Transverse colon (tissue), 4 donors: ENCODE results near the gene DGKZ. TPM values are rescaled to one million over a fixed set of nuclear protein-coding genes. Genes with fewer than 3 reads are reported as not detected.

Experiments used
- DNase-seq: peaks from one replicate; pipeline ENCODE4 v3.0.0-alpha.2; 2019
- H3K27ac ChIP-seq, 4 donors: fragments of 200-600 bp; sonication (generic); 2 replicates each; pipeline ENCODE4 v1.5.1; 2016 to 2018; ENCODE audit warnings: inconsistent platforms in 4 of 4
- H3K27me3 ChIP-seq: fragments of 200-600 bp; sonication (generic); 2 replicates; pipeline ENCODE4 v1.5.1; 2017; ENCODE audit warnings: inconsistent platforms
- H3K36me3 ChIP-seq, 4 donors: fragments of 200-600 bp; sonication (generic); 2 replicates each; pipeline ENCODE4 v1.5.1; 2017 to 2019; ENCODE audit warnings: inconsistent platforms in 4 of 4
- H3K4me1 ChIP-seq, 4 donors: fragments of 200-600 bp; sonication (generic); 2 replicates each; pipeline ENCODE4 v1.5.1; 2017 to 2020; ENCODE audit warnings: inconsistent platforms in 4 of 4
- H3K4me3 ChIP-seq, 4 donors: fragments of 200-600 bp; sonication (generic); 1 replicate in 1 of 4; 2 replicates in 3 of 4; pipeline versions ENCODE4 v1.5.1 to v1.6.1; 2017 to 2019; ENCODE audit warnings: inconsistent platforms in 4 of 4
- H3K9me3 ChIP-seq, 2 donors: fragments of 200-600 bp; sonication (generic); 2 replicates each; pipeline ENCODE4 v1.5.1; 2017 to 2019; ENCODE audit warnings: inconsistent platforms in 2 of 2
- CTCF ChIP-seq, 5 experiments: fragments of 200-600 bp in 3 of 5; fragments of 450-650 bp in 2 of 5; sonication (generic) in 3 of 5; IDR thresholded peaks; 1 replicate in 2 of 5; 2 replicates in 3 of 5; pipeline ENCODE4 v1.5.1; 2016 to 2017; ENCODE audit warnings: antibody characterized with exemption in 5 of 5, inconsistent platforms in 3 of 5, mild to moderate bottlenecking in 2 of 5, moderate library complexity in 1 of 5
- EP300 ChIP-seq: sonication (generic); formaldehyde crosslinking; IDR thresholded peaks from one replicate; pipeline ENCODE4 v1.6.1; 2017; ENCODE audit warnings: antibody characterized with exemption, low read depth
- POLR2A ChIP-seq: fragments of 450-650 bp; IDR thresholded peaks from one replicate; pipeline ENCODE4 v1.6.1; 2016; ENCODE audit warnings: antibody characterized with exemption, mild to moderate bottlenecking, moderate library complexity
- POLR2AphosphoS5 ChIP-seq, 3 donors: sonication (generic); formaldehyde crosslinking; IDR thresholded peaks; one replicate each; pipeline ENCODE4 v1.6.1; 2016; ENCODE audit warnings: antibody characterized with exemption in 3 of 3
- WGBS, 2 donors: methylation state at CpG; one replicate each; pipeline ENCODE4 v1.1.5; 2018; ENCODE audit warnings: low coverage in 1 of 2; 5-methylcytosine and 5-hydroxymethylcytosine counted together
- in situ Hi-C, 4 donors: fragments of 200-750 bp; cut with MboI; loops; one replicate each; pipeline versions ENCODE4 v1.15.0 to v1.15.1; 2017; ENCODE audit warnings: low sequenced_read_pairs in 3 of 4, low pct_ligation_motif_present in 1 of 4, low pct_unique_long_range_greater_than_20kb in 1 of 4
- intact Hi-C: fragments of 100-400 bp; cut with DNase I; formaldehyde crosslinking; loops from one replicate; pipeline ENCODE4 v1.15.1; 2023; ENCODE audit warnings: low total_unique reads
- small RNA-seq, 4 donors: library from RNA; depleted of rRNA; stranded (forward); fragments of <200 nt; gene quantifications; one replicate each; pipeline ENCODE3, GENCODE V24; 2016
- total RNA-seq, 4 donors: library from RNA; depleted of rRNA; stranded (reverse); fragments of >200 nt; gene quantifications; one replicate each; pipeline ENCODE4 v1.1.0, GENCODE V29; 2016

The DGKZ gene
- total RNA-seq, 4 donors from 2014 or later = 56.4 to 105 (median 67.7) TPM

DNA sequence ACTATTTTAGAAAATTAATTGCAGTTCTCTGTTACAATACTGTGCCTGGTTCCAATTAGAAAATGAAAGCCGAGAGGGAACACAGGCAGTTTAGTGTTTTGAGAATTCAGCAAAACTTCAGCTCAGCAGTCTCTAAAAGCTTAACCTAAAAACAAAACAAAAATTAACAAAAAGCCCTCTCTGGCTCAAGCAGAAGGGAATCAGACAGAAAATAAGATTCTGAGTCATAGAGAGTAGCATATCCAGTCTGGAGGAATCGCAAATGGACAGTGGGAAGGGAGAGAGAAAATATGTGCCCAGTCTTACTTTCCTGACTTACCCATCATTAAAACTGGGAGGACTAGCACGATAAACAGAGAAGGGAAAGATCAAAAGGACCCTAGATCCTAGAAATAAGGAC lies 82.5 kb downstream of the DGKZ start:
- in situ Hi-C loops = no loop called here
- no peak overlapping the region for H3K27ac ChIP-seq
- H3K36me3 ChIP-seq = peaks cover 0 to 38% (median 3%) of the 10 kb centered on the region in 4 donors
- no peak for TF ChIP-seq EP300
- no peak for TF ChIP-seq CTCF (IDR thresholded peaks at IDR 0.05)
- TF ChIP-seq POLR2AphosphoS5 (IDR thresholded peaks at IDR 0.05) = no peak
- no peak for TF ChIP-seq POLR2A
- H3K27me3 ChIP-seq = no peaks in the 10 kb centered on the region
- no peaks in the 10 kb centered on the region for H3K4me1 ChIP-seq
- 84% methylated on average over 3 of the region's 3 CpGs for WGBS, 2 donors
- no peak for DNase-seq
- intact Hi-C loops = no loop called here
- H3K4me3 ChIP-seq = no peak overlapping the region
- H3K9me3 ChIP-seq = no peaks in the 10 kb centered on the region

Small RNAs within 50 kb of the gene (small RNA-seq; reads per million reads assigned to genes)
- gene MIR4688 = 0 to 1.1 (median 0.67) reads per million in 4 donors

Other genes with a start within 250 kb of the DGKZ start
- gene PHF21A, start 226.0 kb upstream of the DGKZ start, total RNA-seq = 10 to 100 TPM; 18.6 to 57.2 (median 40.2) TPM
- 10 to 100 TPM; 35.8 to 50.7 (median 41.6) TPM for gene CREB3L1, start 69.8 kb upstream of the DGKZ start, total RNA-seq
- 100 to 1,000 TPM in 3 of 4 donors, 10 to 100 TPM in 1; 34.4 to 309 (median 180) TPM for gene MDK, start 34.2 kb downstream of the DGKZ start, total RNA-seq
- gene CHRM4, start 44.3 kb downstream of the DGKZ start, total RNA-seq = 1 to 10 TPM in 1 of 4 donors, under 1 TPM in 1, not detected in 2; 0.82 to 3.3 TPM
- gene AMBRA1, start 246.6 kb downstream of the DGKZ start, total RNA-seq = 10 to 100 TPM; 43.4 to 48.9 (median 46.3) TPM